Transverse colon (tissue), 4 donors: ENCODE data around the gene AIG1. TPM values are rescaled to one million over a fixed set of nuclear protein-coding genes. Genes with fewer than 3 reads are reported as not detected.

ENCODE experiments used
- DNase-seq: peaks from one replicate; pipeline ENCODE4 v3.0.0-alpha.2; 2019
- H3K27ac ChIP-seq, 4 donors: fragments of 200-600 bp; sonication (generic); 2 replicates each; pipeline ENCODE4 v1.5.1; 2016 to 2018; ENCODE audit warnings: inconsistent platforms in 4 of 4
- H3K27me3 ChIP-seq: fragments of 200-600 bp; sonication (generic); 2 replicates; pipeline ENCODE4 v1.5.1; 2017; ENCODE audit warnings: inconsistent platforms
- H3K36me3 ChIP-seq, 4 donors: fragments of 200-600 bp; sonication (generic); 2 replicates each; pipeline ENCODE4 v1.5.1; 2017 to 2019; ENCODE audit warnings: inconsistent platforms in 4 of 4
- H3K4me1 ChIP-seq, 4 donors: fragments of 200-600 bp; sonication (generic); 2 replicates each; pipeline ENCODE4 v1.5.1; 2017 to 2020; ENCODE audit warnings: inconsistent platforms in 4 of 4
- H3K4me3 ChIP-seq, 4 donors: fragments of 200-600 bp; sonication (generic); 1 replicate in 1 of 4; 2 replicates in 3 of 4; pipeline versions ENCODE4 v1.5.1 to v1.6.1; 2017 to 2019; ENCODE audit warnings: inconsistent platforms in 4 of 4
- H3K9me3 ChIP-seq, 2 donors: fragments of 200-600 bp; sonication (generic); 2 replicates each; pipeline ENCODE4 v1.5.1; 2017 to 2019; ENCODE audit warnings: inconsistent platforms in 2 of 2
- CTCF ChIP-seq, 5 experiments: fragments of 200-600 bp in 3 of 5; fragments of 450-650 bp in 2 of 5; sonication (generic) in 3 of 5; IDR thresholded peaks; 1 replicate in 2 of 5; 2 replicates in 3 of 5; pipeline ENCODE4 v1.5.1; 2016 to 2017; ENCODE audit warnings: antibody characterized with exemption in 5 of 5, inconsistent platforms in 3 of 5, mild to moderate bottlenecking in 2 of 5, moderate library complexity in 1 of 5
- EP300 ChIP-seq: sonication (generic); formaldehyde crosslinking; IDR thresholded peaks from one replicate; pipeline ENCODE4 v1.6.1; 2017; ENCODE audit warnings: antibody characterized with exemption, low read depth
- POLR2A ChIP-seq: fragments of 450-650 bp; IDR thresholded peaks from one replicate; pipeline ENCODE4 v1.6.1; 2016; ENCODE audit warnings: antibody characterized with exemption, mild to moderate bottlenecking, moderate library complexity
- POLR2AphosphoS5 ChIP-seq, 3 donors: sonication (generic); formaldehyde crosslinking; IDR thresholded peaks; one replicate each; pipeline ENCODE4 v1.6.1; 2016; ENCODE audit warnings: antibody characterized with exemption in 3 of 3
- WGBS, 2 donors: methylation state at CpG; one replicate each; pipeline ENCODE4 v1.1.5; 2018; ENCODE audit warnings: low coverage in 1 of 2; 5-methylcytosine and 5-hydroxymethylcytosine counted together
- in situ Hi-C, 4 donors: fragments of 200-750 bp; cut with MboI; loops; one replicate each; pipeline versions ENCODE4 v1.15.0 to v1.15.1; 2017; ENCODE audit warnings: low sequenced_read_pairs in 3 of 4, low pct_ligation_motif_present in 1 of 4, low pct_unique_long_range_greater_than_20kb in 1 of 4
- intact Hi-C: fragments of 100-400 bp; cut with DNase I; formaldehyde crosslinking; loops from one replicate; pipeline ENCODE4 v1.15.1; 2023; ENCODE audit warnings: low total_unique reads
- total RNA-seq, 4 donors: library from RNA; depleted of rRNA; stranded (reverse); fragments of >200 nt; gene quantifications; one replicate each; pipeline ENCODE4 v1.1.0, GENCODE V29; 2016

The AIG1 gene
- total RNA-seq, 4 donors from 2014 or later = 16.5 to 38.2 (median 21.6) TPM

GRCh38 chr6:143271024-143271423 is 210.3 kb downstream of the AIG1 start:
- H3K4me1 ChIP-seq = peaks cover 0 to 6% (median 2%) of the 10 kb centered on the region in 4 donors
- no peak for DNase-seq
- in situ Hi-C loops (no loop called here), intact Hi-C loops (no loop called here)
- H3K9me3 ChIP-seq = no peaks in the 10 kb centered on the region
- no peaks in the 10 kb centered on the region for H3K36me3 ChIP-seq
- peak in 2 of 3 donors; percentile 29 to 76 for TF ChIP-seq POLR2AphosphoS5 (IDR thresholded peaks at IDR 0.05)
- TF ChIP-seq POLR2A = no peak
- no peaks in the 10 kb centered on the region for H3K27me3 ChIP-seq
- no peak overlapping the region for H3K27ac ChIP-seq
- H3K4me3 ChIP-seq = no peak overlapping the region
- 65 to 83% methylated on average over 1 to 4 of the region's 4 CpGs for WGBS, 2 donors

- in situ Hi-C loops = no loop called here
- no peak for DNase-seq
- Histone ChIP-seq H3K4me3 (no peak overlapping the region), H3K27me3 (no peaks in the 10 kb centered on the region), H3K4me1 (peaks cover 0 to 3% (median under 1%) of the 10 kb centered on the region in 4 donors), H3K9me3 (no peaks in the 10 kb centered on the region), H3K36me3 (no peaks in the 10 kb centered on the region), H3K27ac (no peak overlapping the region)
- TF ChIP-seq POLR2AphosphoS5 (IDR thresholded peaks at IDR 0.05) = no peak
- TF ChIP-seq POLR2A = no peak
- TF ChIP-seq CTCF (IDR thresholded peaks at IDR 0.05) = no peak
- no peak for TF ChIP-seq EP300
- WGBS, 2 donors = 66 to 68% methylated on average over 2 to 4 of the region's 4 CpGs
- intact Hi-C loops = no loop called here
Observed at GRCh38 chr6:143276436-143276835, 215.7 kb downstream of the AIG1 start.

- intact Hi-C loops (no loop called here), in situ Hi-C loops (no loop called here)
- H3K9me3 ChIP-seq = no peaks in the 10 kb centered on the region
- WGBS, 2 donors = 47 to 64% methylated on average over 3 to 6 of the region's 6 CpGs
- no peaks in the 10 kb centered on the region for H3K36me3 ChIP-seq
- H3K27me3 ChIP-seq = no peaks in the 10 kb centered on the region
- DNase-seq = peak; percentile 14
- no peak overlapping the region for H3K27ac ChIP-seq
- peak in 3 of 5 experiments; percentile 26 to 32 (median 29) for TF ChIP-seq CTCF (IDR thresholded peaks at IDR 0.05)
- TF ChIP-seq POLR2A = no peak
- TF ChIP-seq EP300 = no peak
- H3K4me1 ChIP-seq = no peaks in the 10 kb centered on the region
- no peak overlapping the region for H3K4me3 ChIP-seq
Observed at GRCh38 chr6:143279385-143279784, 218.7 kb downstream of the AIG1 start.

GRCh38 chr6:143283887-143284645 is 223.4 kb downstream of the AIG1 start:
- no peak for DNase-seq
- no peaks in the 10 kb centered on the region for H3K36me3 ChIP-seq
- in situ Hi-C loops = no loop called here
- no peak overlapping the region for H3K4me3 ChIP-seq
- 75 to 85% methylated on average over 12 to 13 of the region's 13 CpGs for WGBS, 2 donors
- no peak for TF ChIP-seq CTCF (IDR thresholded peaks at IDR 0.05)
- TF ChIP-seq EP300 = no peak
- TF ChIP-seq POLR2AphosphoS5 (IDR thresholded peaks at IDR 0.05) = no peak
- no peak for TF ChIP-seq POLR2A
- no peaks in the 10 kb centered on the region for H3K27me3 ChIP-seq
- intact Hi-C loops = no loop called here
- H3K27ac ChIP-seq = peak overlapping the region in 3 of 4 donors; percentile 18 to 36 (median 24)
- H3K9me3 ChIP-seq = no peaks in the 10 kb centered on the region
- no peaks in the 10 kb centered on the region for H3K4me1 ChIP-seq
